ENCODE data around the gene TEP1. TPM values are rescaled to one million over a fixed set of nuclear protein-coding genes. Genes with fewer than 3 reads are reported as not detected.

The TEP1 gene
- total and polyA plus RNA-seq, 2 of the 13 experiments (the other 11 are each of a cell fraction or from before 2014, with no cell fraction given), result 11.0 to 12.8 TPM

DNA sequence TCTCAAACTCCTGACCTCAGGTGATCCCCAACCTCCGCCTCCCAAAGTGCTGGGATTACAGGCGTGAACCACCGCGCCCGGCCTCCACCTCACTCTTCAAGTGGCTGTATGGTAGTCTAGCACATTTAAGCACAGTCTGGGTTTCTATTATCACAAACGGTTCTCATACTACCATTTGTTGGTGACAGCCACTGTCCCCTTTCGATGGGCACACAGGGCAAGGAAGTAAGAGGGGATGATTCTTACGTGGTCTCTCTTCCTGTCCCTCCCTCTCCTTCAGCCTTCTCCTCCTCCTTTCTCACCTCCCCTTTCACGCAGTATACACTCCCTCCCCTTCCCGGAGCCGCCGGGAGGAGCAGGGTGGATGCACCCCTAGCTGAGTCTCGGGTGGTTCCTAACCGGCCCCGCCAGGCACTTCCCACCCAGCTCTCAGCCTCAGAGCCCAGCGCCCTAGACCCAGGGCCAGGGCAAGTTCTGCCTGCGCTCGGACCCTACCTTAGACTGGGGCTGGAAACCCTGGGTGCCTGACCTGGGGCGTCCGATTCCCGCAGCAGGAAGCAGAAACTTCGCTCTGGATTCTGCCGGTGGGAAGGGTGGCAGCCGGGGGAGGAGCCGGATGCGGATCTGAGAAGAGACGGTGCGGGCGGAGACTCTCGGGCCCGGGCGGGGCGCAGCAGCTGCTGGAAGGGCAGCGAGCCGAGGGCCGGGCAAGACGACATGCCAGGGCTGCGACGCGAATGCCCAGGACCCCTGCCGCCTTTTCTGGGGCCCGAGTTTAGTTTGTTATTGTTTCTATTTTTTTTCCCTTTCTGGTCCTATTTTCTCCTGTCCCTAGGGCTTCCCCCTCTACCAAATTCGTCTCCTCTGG, at the start of gene TEP1 (continued):
- no peak for TF ChIP-seq LRRFIP1 (CRISPR knock-in tag; conservative IDR thresholded peaks at IDR 0.05)
- peak; percentile 61 for TF ChIP-seq NR2C2 (CRISPR knock-in tag; IDR thresholded peaks at IDR 0.05; ENCODE audit: borderline replicate concordance)
- TF ChIP-seq NFRKB (IDR thresholded peaks at IDR 0.05), result no peak
- peak; percentile 81; the same call in 1 of the 2 replicates for TF ChIP-seq ZNF44 (CRISPR knock-in tag; IDR thresholded peaks at IDR 0.05)
- TF ChIP-seq NFYC (CRISPR knock-in tag; IDR thresholded peaks at IDR 0.05), result no peak
- TF ChIP-seq GRHL1 (CRISPR knock-in tag; conservative IDR thresholded peaks at IDR 0.05), result no peak
- no peak for TF ChIP-seq ZNF569 (CRISPR knock-in tag; IDR thresholded peaks at IDR 0.05; ENCODE audit: borderline replicate concordance)
- peak; percentile 80; the same call in 1 of the 2 replicates for TF ChIP-seq ZNF564 (CRISPR knock-in tag; IDR thresholded peaks at IDR 0.05)
- TF ChIP-seq EZH2 (conservative IDR thresholded peaks at IDR 0.05; ENCODE audit: low read depth, low read length), result no peak
- no peak for TF ChIP-seq PHB2 (IDR thresholded peaks at IDR 0.05; ENCODE audit: partially characterized antibody)
- TF ChIP-seq PLRG1 (conservative IDR thresholded peaks at IDR 0.05), result no peak
- TF ChIP-seq RBM39 (IDR thresholded peaks at IDR 0.05; ENCODE audit: low read depth, low read length, poor library complexity, severe bottlenecking), result peak; percentile 83
- TF ChIP-seq PITX1 (CRISPR knock-in tag; IDR thresholded peaks at IDR 0.05), result no peak; the same call in 1 of the 2 replicates
- TF ChIP-seq ZNF33B (CRISPR knock-in tag; IDR thresholded peaks at IDR 0.05), result peak; percentile 64; the same call in 1 of the 2 replicates
- TF ChIP-seq KDM5A (IDR thresholded peaks at IDR 0.05; ENCODE audit: borderline replicate concordance, low read length), result 0 out of 2 replicates have a peak, but pooled peaks have one; percentile 44
- TF ChIP-seq, protein P1, sequence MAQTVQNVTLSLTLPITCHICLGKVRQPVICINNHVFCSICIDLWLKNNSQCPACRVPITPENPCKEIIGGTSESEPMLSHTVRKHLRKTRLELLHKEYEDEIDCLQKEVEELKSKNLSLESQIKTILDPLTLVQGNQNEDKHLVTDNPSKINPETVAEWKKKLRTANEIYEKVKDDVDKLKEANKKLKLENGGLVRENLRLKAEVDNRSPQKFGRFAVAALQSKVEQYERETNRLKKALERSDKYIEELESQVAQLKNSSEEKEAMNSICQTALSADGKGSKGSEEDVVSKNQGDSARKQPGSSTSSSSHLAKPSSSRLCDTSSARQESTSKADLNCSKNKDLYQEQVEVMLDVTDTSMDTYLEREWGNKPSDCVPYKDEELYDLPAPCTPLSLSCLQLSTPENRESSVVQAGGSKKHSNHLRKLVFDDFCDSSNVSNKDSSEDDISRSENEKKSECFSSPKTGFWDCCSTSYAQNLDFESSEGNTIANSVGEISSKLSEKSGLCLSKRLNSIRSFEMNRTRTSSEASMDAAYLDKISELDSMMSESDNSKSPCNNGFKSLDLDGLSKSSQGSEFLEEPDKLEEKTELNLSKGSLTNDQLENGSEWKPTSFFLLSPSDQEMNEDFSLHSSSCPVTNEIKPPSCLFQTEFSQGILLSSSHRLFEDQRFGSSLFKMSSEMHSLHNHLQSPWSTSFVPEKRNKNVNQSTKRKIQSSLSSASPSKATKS (CRISPR knock-in tag; IDR thresholded peaks at IDR 0.05), result peak; percentile 18; the same call in 1 of the 2 replicates
- peak; percentile 59; the same call in 1 of the 2 replicates for TF ChIP-seq ZNF747 (CRISPR knock-in tag; IDR thresholded peaks at IDR 0.05; ENCODE audit: borderline replicate concordance)
- TF ChIP-seq ZNF263 (CRISPR knock-in tag; IDR thresholded peaks at IDR 0.05), result peak; percentile 62
- TF ChIP-seq CREM (IDR thresholded peaks at IDR 0.05), result no peak
- no peak for TF ChIP-seq CREM (CRISPR knock-in tag; IDR thresholded peaks at IDR 0.05)
- peak; percentile 40; the same call in 1 of the 2 replicates for TF ChIP-seq SIN3B (IDR thresholded peaks at IDR 0.05; ENCODE audit: low read length)
- TF ChIP-seq HMGA1 (CRISPR knock-in tag; conservative IDR thresholded peaks at IDR 0.05), result no peak
- TF ChIP-seq JUN (CRISPR knock-in tag; IDR thresholded peaks at IDR 0.05), result no peak; the same call in 1 of the 2 replicates
- no peak for TF ChIP-seq ZNF879 (CRISPR knock-in tag; IDR thresholded peaks at IDR 0.05)
- TF ChIP-seq CHD4 (IDR thresholded peaks at IDR 0.05; ENCODE audit: borderline replicate concordance, low read length), result no peak
